Stimulated activated CD4-positive, alpha-beta T cell treated with anti-CD3 and anti-CD28 coated beads, Interleukin-12 subunit alpha, Interleukin-12 subunit beta, amount 100 ng/mL, for 48 hours (primary cell): ENCODE results near the gene FAM177A1.
A peak's percentile ranks its signal among the peaks of the same experiment; 100 is the strongest.
"Not testable (repeated sequence)": the region's sequence is repeated elsewhere in the genome, so short reads cannot be mapped to it uniquely, and the experiment has no call there.

Experiments used
- DNase-seq, 3 donors: peaks; one replicate each; pipeline ENCODE4 v3.0.0-alpha.2; 2020; ENCODE audit warnings: low read depth in 2 of 3, low spot score in 1 of 3

FAM177A1 gene

GRCh38 chr14:35061113-35061791, 15.2 kb downstream of the FAM177A1 start:
- not testable (repeated sequence) for DNase-seq

- not testable (repeated sequence) for DNase-seq
Measured at GRCh38 chr14:35065731-35066130, 19.7 kb downstream of the FAM177A1 start.

- DNase-seq, result no peak
Measured at GRCh38 chr14:35068238-35069012, 22.4 kb downstream of the FAM177A1 start.

- DNase-seq, result no peak
Measured at GRCh38 chr14:35072226-35072625, 26.2 kb downstream of the FAM177A1 start.

- DNase-seq, result no peak
Measured at GRCh38 chr14:35073486-35073885, 27.4 kb downstream of the FAM177A1 start.

GRCh38 chr14:35078082-35078481, 32.0 kb downstream of the FAM177A1 start:
- no peak for DNase-seq

- no peak for DNase-seq
Measured at GRCh38 chr14:35079742-35080141, 33.7 kb downstream of the FAM177A1 start.

GRCh38 chr14:35083530-35084150, 37.6 kb downstream of the FAM177A1 start:
- no peak for DNase-seq

GRCh38 chr14:35085441-35085840, 39.4 kb downstream of the FAM177A1 start:
- no peak for DNase-seq

GRCh38 chr14:35088514-35088913, 42.4 kb downstream of the FAM177A1 start:
- DNase-seq, result no peak

GRCh38 chr14:35094645-35095044, 48.6 kb downstream of the FAM177A1 start:
- not testable (repeated sequence) for DNase-seq

GRCh38 chr14:35107866-35108265, 61.8 kb downstream of the FAM177A1 start:
- DNase-seq, result no peak

- DNase-seq, result no peak
Measured at GRCh38 chr14:35112641-35113040, 66.6 kb downstream of the FAM177A1 start.

GRCh38 chr14:35113308-35113950, 67.4 kb downstream of the FAM177A1 start:
- DNase-seq, result no peak

GRCh38 chr14:35114036-35114435, 68.0 kb downstream of the FAM177A1 start:
- no peak for DNase-seq

GRCh38 chr14:35116242-35116641, 70.2 kb downstream of the FAM177A1 start:
- DNase-seq, result no peak

- DNase-seq, result no peak
Measured at GRCh38 chr14:35117112-35117511, 71.0 kb downstream of the FAM177A1 start.

- no peak for DNase-seq
Measured at GRCh38 chr14:35121026-35121886, 75.2 kb downstream of the FAM177A1 start.

GRCh38 chr14:35121887-35122695, 76.0 kb downstream of the FAM177A1 start, which contains the start of the genes PPP2R3C and PRORP:
Gene PPP2R3C (minus strand): TSS chr14:35121990. CDS start chr14:35121959, 31 bp downstream.
Gene PRORP (plus strand): TSS chr14:35122552. CDS start chr14:35123246, 694 bp downstream.
- peak; percentile 73 to 81 (median 81) for DNase-seq
